ENCODE measurements around the gene SOCS3.

The SOCS3 gene

DNA sequence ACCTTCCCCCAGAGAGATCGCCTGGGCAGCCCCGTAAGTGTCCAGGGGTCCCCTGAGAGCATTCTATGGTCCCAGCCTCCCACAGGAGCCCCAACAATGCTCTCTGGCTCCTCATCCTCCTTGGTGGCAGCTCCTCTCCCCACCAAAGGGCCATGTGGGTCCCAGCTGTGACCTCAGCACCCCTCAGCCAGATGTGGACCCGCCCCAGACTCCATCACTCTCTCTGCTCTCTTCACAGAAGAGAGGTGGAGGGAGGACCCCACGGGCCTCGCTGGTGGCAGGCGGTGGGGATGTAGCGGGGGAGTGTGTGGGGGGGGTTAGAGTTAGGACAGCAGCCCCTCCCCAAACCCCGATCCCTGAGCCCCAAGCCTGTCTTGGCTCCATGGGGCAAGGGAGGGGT lies 41.0 kb downstream of the SOCS3 start:
- H3K27ac ChIP-seq: no peak overlapping the region
- no peak for TF ChIP-seq ZFX (IDR thresholded peaks at IDR 0.05; ENCODE audit: borderline replicate concordance)
- TF ChIP-seq, protein P1, sequence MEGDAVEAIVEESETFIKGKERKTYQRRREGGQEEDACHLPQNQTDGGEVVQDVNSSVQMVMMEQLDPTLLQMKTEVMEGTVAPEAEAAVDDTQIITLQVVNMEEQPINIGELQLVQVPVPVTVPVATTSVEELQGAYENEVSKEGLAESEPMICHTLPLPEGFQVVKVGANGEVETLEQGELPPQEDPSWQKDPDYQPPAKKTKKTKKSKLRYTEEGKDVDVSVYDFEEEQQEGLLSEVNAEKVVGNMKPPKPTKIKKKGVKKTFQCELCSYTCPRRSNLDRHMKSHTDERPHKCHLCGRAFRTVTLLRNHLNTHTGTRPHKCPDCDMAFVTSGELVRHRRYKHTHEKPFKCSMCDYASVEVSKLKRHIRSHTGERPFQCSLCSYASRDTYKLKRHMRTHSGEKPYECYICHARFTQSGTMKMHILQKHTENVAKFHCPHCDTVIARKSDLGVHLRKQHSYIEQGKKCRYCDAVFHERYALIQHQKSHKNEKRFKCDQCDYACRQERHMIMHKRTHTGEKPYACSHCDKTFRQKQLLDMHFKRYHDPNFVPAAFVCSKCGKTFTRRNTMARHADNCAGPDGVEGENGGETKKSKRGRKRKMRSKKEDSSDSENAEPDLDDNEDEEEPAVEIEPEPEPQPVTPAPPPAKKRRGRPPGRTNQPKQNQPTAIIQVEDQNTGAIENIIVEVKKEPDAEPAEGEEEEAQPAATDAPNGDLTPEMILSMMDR (IDR thresholded peaks at IDR 0.05): no peak

DNA sequence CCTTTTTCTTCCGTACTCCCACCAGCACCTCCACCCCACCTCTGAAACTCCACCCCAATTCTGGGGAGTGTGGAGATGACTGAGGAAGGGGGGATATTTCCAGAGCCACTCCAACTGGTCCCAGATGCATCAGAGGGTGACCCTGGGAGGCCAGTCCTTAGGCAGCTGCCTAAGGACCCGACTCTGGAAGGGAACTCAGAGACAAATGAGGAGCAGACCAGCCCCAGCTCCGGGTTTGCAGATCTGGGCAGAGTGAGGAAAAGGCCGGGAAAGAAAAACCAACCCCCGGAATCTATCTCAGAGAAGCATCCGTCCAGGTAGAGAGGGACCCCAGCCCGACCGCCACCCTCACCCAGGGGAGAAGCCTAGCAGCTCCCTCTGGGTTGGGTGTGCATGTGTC lies 41.5 kb downstream of the SOCS3 start:
- TF ChIP-seq ZFX (IDR thresholded peaks at IDR 0.05; ENCODE audit: borderline replicate concordance): no peak
- TF ChIP-seq, protein P1 (IDR thresholded peaks at IDR 0.05): no peak
- no peak overlapping the region for H3K27ac ChIP-seq

DNA sequence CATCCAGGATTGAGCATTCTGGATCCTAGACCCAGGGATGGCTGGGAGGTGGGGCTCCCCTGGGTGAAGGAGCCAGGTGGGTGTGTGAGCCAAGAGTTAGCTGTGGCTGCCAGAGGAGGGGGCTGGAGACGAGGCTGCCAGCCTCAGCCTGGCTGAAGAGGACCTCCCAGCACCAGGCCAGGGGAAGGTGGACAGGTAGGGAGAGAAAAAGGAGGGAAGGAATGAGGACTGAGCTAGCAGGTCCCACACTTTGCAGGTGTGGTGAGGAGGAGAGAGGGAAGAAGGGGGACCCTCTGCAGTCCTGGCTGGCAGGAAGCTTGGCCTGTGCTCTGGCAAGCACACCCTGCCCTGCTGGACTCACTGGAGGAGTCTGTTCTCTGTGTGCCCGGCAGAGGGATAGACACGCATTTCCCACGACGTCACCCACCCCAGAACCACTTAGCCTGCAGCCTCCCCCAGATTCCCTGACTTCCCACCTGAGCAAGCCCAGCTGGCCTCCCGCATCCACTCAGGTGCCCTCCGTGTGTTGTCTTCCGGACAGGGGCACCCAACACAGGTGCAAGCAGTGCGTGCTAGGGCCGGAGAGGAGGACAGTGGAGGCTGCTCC lies 42.0 kb downstream of the SOCS3 start:
- H3K27ac ChIP-seq: no peak overlapping the region
- TF ChIP-seq ZFX (IDR thresholded peaks at IDR 0.05; ENCODE audit: borderline replicate concordance): no peak
- TF ChIP-seq, protein P1 (IDR thresholded peaks at IDR 0.05): no peak

DNA sequence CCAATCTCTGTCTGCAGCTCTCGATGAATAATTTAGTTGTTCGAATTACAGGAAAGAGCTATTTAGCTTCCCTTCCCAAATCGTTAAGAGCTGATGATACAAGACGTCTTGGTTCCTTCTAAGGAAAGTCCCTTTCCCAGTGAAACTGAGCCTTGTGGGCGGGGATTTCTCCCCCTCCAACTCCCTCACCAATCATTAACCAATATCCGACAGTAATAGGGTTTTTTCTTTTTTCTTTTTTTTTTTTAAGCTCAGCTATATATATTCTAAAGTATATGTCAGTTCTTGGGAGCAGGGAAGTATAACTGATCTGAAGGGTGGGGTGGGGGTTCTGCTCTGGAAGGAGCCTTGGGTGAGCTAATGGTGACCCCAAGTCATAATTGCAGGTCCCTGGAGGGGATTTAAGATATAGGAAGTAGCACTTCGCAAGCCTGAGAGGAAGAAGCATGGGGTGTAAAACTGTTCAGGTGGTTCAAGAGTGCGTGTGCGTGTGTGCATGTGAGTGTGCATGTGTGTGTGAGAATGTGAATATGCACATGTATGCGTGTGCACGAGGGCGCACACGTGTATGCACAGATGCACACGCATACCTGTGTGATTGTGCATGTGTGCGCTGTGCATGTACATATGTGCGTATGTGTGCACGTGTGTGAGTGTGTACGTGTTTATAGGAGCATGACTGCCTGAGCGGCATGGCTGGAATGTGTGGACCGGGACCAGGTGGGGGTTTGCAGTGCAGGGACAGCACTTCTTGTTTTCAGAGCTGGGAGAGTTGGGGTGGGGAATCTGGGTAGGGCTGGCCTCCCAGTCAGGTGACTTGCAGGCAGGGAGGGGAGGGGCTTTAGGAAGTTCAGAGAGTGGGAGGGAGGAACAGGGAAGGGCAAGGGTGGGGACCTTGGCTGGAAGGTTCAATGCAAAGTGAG lies 42.7 kb downstream of the SOCS3 start:
- peak overlapping the region; percentile 57 for H3K27ac ChIP-seq
- TF ChIP-seq, protein P1 (IDR thresholded peaks at IDR 0.05): no peak
- no peak for TF ChIP-seq ZFX (IDR thresholded peaks at IDR 0.05; ENCODE audit: borderline replicate concordance)

DNA sequence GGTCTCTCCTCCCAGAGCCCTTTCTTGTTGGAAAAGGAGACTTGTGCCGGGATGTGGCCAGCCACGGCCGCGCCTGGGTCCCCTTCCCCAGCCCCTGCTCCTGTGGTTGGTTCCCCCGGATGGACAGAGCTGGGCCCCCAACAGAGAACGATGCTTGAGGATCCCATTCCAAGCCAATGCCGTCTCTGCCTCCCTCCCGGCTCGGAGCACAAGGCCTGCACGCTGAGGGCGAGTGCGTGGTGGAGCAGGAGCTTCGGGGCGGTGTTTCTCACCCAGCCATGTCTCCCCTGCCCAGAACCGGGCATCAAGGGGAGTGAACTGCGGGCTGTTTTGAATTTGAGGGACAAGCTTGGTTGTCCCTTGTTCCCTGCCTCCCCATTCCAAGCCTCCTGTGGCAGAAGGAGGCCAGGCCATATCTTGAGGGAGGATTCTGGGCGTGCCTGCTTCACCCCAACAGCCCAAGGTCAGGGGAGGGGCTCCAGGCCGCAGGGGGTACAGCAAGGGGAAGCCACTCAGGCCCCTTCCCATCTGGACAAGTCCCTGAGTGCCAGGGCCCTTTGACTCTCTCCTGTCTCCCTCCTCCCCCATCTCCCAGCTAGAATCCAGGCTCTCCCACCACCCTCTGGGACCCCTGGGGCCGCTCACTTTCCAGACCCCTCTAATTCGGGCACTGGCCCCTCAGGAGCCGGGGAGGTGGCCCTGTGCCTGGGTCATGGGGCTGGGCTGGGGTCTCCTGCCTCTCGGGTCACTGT lies 43.6 kb downstream of the SOCS3 start:
- H3K27ac ChIP-seq: peak overlapping the region; percentile 57
- TF ChIP-seq, protein P1 (IDR thresholded peaks at IDR 0.05): no peak
- TF ChIP-seq ZFX (IDR thresholded peaks at IDR 0.05; ENCODE audit: borderline replicate concordance): no peak

DNA sequence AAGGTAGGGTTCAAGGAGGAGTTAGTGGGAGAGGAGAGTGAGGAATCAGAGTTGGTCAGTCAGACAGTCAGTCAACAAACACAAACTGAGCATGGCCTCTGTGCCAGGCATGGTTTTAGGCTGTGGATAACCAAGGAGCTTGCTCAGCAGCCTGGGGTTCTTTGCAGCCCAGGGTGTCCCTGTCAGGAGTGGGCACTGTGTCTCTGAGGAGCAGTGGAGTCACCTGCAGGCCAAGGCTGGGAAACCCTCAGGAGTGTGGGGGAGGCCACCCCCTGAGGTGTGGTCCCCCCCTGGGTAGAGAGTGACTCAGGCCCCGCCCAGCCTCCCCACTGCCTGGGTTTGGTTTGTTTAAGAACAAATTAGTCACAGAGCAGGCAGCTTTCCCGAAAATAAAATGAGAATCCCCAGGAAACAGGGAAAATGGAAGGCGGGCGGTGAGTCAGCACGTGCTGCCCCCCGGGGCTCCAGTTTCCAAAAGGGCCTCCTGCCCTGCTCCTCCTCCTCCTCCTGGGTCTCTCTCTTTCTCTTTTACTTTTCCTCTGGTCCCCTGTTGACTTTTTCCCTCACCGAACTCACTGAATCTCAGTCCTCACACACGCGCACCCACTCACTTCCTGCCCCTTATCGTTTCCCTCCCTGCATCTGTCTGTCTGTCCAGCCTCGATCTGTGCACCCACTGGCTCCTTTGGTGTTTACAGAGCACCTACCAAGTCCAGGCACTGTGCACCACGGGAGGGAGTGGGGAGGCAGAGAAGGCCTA lies 44.3 kb downstream of the SOCS3 start:
- H3K27ac ChIP-seq: peak overlapping the region; percentile 57
- TF ChIP-seq, protein P1 (IDR thresholded peaks at IDR 0.05): no peak
- no peak for TF ChIP-seq ZFX (IDR thresholded peaks at IDR 0.05; ENCODE audit: borderline replicate concordance)
